ENCODE data around the gene CLIC6.

Gene CLIC6

GRCh38 chr21:34668803-34669148, at the start of gene CLIC6:
Gene CLIC6 (plus strand): TSS chr21:34668994. CDS start chr21:34669389, 395 bp downstream.
- no peak for DNase-seq (ENCODE audit: low read depth in 3 of 3)

- no peak for DNase-seq (ENCODE audit: low read depth in 3 of 3)
These were observed 48.7 kb upstream of the CLIC6 start for GRCh38 chr21:34619841-34620665.

GRCh38 chr21:34621434-34622350, 47.1 kb upstream of the CLIC6 start:
- DNase-seq (ENCODE audit: low read depth in 3 of 3): no peak

- no peak for DNase-seq (ENCODE audit: low read depth in 3 of 3)
These were observed 45.3 kb upstream of the CLIC6 start for GRCh38 chr21:34623516-34623915.

GRCh38 chr21:34625030-34625593, 43.7 kb upstream of the CLIC6 start:
- no peak for DNase-seq (ENCODE audit: low read depth in 3 of 3)

- no peak for DNase-seq (ENCODE audit: low read depth in 3 of 3)
These were observed 42.7 kb upstream of the CLIC6 start for GRCh38 chr21:34626131-34626530.

- no peak for DNase-seq (ENCODE audit: low read depth in 3 of 3)
These were observed 38.2 kb upstream of the CLIC6 start for GRCh38 chr21:34630536-34631143.

GRCh38 chr21:34632498-34632897, 36.3 kb upstream of the CLIC6 start:
- no peak for DNase-seq (ENCODE audit: low read depth in 3 of 3)

- no peak for DNase-seq (ENCODE audit: low read depth in 3 of 3)
These were observed 33.5 kb upstream of the CLIC6 start for GRCh38 chr21:34635307-34635706.

- DNase-seq (ENCODE audit: low read depth in 3 of 3): no peak
These were observed 31.8 kb upstream of the CLIC6 start for GRCh38 chr21:34636961-34637360.

- no peak for DNase-seq (ENCODE audit: low read depth in 3 of 3)
These were observed 29.5 kb upstream of the CLIC6 start for GRCh38 chr21:34639250-34639649.

- peak in 2 of 3 experiments; percentile 21 to 37 for DNase-seq (ENCODE audit: low read depth in 3 of 3)
These were observed 28.7 kb upstream of the CLIC6 start for GRCh38 chr21:34639882-34640788.

- DNase-seq (ENCODE audit: low read depth in 3 of 3): no peak
These were observed 27.9 kb upstream of the CLIC6 start for GRCh38 chr21:34640858-34641257.

- DNase-seq (ENCODE audit: low read depth in 3 of 3): no peak
These were observed 26.4 kb upstream of the CLIC6 start for GRCh38 chr21:34642211-34643075.

GRCh38 chr21:34644825-34645224, 24.0 kb upstream of the CLIC6 start:
- DNase-seq (ENCODE audit: low read depth in 3 of 3): no peak

GRCh38 chr21:34647555-34647954, 21.2 kb upstream of the CLIC6 start:
- no peak for DNase-seq (ENCODE audit: low read depth in 3 of 3)

GRCh38 chr21:34648739-34649297, 20.0 kb upstream of the CLIC6 start:
- no peak for DNase-seq (ENCODE audit: low read depth in 3 of 3)

- no peak for DNase-seq (ENCODE audit: low read depth in 3 of 3)
These were observed 19.4 kb upstream of the CLIC6 start for GRCh38 chr21:34649400-34649799.

GRCh38 chr21:34650861-34651431, 17.8 kb upstream of the CLIC6 start:
- DNase-seq (ENCODE audit: low read depth in 3 of 3): no peak

All from stimulated activated CD4-positive, alpha-beta T cell treated with anti-CD3 and anti-CD28 coated beads, TNF-alpha, amount 100 ng/mL, for 24 hours (primary cell).